Kasumi-1 (cell line): ENCODE results near the gene CLEC4F.

Source experiments
- DNase-seq, 2 experiments: peaks; one replicate each; lab custom pipeline; 2025; lab: John Stamatoyannopoulos, UW

CLEC4F gene, protein sequence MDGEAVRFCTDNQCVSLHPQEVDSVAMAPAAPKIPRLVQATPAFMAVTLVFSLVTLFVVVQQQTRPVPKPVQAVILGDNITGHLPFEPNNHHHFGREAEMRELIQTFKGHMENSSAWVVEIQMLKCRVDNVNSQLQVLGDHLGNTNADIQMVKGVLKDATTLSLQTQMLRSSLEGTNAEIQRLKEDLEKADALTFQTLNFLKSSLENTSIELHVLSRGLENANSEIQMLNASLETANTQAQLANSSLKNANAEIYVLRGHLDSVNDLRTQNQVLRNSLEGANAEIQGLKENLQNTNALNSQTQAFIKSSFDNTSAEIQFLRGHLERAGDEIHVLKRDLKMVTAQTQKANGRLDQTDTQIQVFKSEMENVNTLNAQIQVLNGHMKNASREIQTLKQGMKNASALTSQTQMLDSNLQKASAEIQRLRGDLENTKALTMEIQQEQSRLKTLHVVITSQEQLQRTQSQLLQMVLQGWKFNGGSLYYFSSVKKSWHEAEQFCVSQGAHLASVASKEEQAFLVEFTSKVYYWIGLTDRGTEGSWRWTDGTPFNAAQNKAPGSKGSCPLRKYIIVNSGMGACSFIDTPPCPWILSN

GRCh38 chr2:70820499-70820898, at the start of gene CLEC4F:
CLEC4F (minus strand) TSS chr2:70820599; CDS start chr2:70820523, 76 bp downstream.
- no peak for DNase-seq

- no peak for DNase-seq
Observed at GRCh38 chr2:70868970-70869369, 48.6 kb upstream of the CLEC4F start.

- DNase-seq = peak; percentile 65 to 74
Observed at GRCh38 chr2:70861777-70862625, 41.6 kb upstream of the CLEC4F start.

GRCh38 chr2:70855667-70856066, 35.3 kb upstream of the CLEC4F start:
- DNase-seq = peak in 1 of 2 experiments; percentile 16

- DNase-seq = peak; percentile 24 to 37
Observed at GRCh38 chr2:70854411-70854810, 34.0 kb upstream of the CLEC4F start.

DNA sequence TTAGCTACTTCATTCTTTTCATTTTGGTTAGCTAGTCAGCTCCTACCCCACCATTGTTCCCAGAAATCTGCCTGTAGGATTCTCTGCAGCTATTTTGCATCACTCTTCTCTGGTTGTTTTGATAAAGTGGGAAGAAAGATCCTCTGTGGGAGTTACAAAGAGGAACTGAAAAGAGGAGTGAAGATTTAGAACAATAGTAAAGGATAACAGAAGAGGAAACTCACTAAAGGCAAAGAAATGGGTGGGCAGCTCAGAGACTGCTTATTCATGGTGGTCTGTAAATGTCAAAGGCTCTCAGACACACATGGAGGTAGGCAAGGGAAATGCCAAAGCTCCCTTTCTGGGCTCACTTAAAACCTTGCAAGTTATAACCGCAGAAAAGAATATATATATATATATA, 32.4 kb upstream of the CLEC4F start:
- DNase-seq = peak in 1 of 2 experiments; percentile 9

DNA sequence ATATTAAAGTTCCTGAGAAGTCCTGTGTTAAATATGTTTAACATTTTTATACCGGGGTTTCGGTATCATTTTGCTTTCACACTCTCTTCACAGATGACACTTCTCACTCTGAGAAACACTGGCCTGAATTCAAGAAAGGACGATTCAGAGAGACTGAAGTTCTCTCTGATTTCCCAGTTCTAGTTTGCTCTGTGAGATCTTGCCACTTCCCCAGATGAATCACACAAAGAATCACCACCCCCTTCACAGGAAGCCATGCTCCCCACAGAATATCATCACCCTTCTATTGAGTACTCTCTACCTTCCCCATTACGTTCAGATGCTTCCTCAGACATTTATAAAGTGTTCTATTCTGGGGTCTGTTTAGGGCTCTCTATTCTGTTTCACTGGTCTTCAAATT, 31.3 kb upstream of the CLEC4F start:
- peak; percentile 89 to 90 for DNase-seq

DNA sequence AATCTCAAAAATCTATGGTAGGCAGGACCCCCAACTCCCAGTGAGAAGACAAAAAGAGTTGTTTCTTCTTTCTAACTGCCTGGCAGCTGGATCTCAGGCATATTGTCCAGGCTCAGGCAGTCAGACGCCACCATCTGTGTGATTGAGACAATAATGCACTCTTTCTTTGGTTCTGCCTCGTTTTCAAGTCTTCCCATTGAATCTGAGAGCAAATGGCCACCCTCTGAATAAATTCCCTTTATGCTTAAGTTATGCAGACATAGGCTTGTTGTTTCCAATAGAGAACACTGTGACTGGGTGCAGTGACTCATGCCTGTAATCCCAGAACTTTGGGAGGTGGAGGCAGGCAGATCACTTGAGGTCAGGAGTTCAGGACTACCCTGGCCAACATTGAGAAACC, 30.5 kb upstream of the CLEC4F start:
- DNase-seq = no peak

- no peak for DNase-seq
Observed at GRCh38 chr2:70842401-70842800, 22.0 kb upstream of the CLEC4F start.

DNA sequence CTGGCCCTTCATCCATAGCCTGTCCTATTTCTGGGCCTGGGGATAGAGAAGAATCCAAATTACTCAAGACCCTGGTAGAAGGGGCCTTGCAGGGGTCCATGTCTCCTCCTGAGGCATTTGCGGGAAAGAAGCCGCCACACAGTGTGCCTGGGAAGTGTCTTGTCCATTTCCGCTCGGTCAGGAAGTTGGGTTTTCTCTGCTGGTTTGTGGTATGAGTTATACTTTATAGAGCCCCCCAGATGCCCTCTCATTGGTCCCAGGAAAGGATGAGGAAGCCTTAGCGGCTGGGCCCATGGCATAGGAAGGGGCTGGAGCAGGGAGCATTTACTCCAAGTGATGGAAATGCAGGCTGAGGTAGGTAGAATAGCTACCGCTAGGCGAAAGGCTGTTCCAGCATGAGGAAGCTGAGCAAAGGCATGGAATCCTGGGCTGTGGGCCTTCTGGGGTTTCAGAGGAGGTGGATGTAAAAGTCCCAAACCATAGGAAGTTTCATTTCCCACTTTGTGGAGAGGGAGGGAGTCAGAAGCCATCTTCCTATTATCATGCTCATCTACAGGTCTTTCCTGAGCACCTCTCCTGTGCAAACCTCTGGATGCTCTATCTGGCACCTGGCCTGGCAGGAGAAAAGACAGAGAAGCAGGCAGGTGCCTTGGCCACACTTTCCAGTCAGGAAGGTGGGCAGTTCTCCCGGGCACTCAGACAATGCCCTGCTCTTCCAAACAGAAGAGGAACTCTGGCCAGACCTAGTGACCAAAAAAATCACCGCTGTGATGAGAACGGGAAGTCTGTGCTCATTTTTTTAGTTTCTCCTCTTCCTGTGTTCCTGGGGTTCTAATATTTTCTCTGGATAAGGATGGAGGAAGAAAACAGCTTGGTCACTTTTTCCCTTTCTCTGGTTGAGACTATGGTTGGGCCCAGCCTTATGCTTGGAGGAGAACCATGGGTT, 17.9 kb upstream of the CLEC4F start:
- DNase-seq = no peak

DNA sequence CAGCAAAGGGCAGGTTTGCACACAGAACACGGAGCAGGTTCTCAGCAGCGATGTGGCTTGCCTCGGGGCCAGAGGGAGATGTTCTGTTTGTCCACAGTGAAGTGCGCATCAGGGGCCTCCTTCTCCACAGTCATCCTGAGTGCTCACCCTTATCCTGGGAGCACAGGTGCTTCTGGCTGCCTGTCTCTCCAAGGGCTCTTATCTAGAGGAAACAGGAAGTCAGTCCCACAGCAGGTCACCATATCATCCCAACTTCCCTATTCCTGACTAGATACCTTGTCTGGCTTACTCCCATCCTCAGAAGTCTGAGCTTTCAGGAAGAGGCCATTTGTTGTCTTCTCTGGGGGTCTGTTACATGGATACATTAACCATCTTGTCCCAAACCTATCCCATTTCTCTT, 15.2 kb upstream of the CLEC4F start, which contains the start of gene CD207:
TSS of gene CD207 (minus strand) at position 174 of the 400 bp plus-strand sequence. CDS start at position 134, 40 bp downstream.
- DNase-seq = peak in 1 of 2 experiments; percentile 5

GRCh38 chr2:70834881-70835280, 14.5 kb upstream of the CLEC4F start:
- DNase-seq = no peak

DNA sequence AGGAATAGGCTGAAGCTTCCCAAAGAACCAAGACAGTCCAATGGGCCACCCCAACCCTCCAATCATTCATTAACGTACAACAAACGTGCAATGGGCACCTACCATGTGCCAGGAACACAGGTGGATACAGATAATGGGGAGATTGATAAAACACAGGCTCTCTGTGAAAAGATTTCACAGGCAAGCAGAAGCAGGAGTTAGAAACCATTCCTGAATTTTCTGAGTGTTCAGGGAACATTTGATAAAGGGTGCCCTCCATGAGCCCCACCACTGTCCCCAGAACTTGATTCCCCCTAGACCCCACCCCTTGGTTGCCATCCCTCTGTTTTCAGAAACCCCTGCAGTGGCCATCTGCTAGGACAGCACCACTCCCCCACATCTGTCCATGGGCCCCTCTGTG, 13.7 kb upstream of the CLEC4F start:
- DNase-seq = no peak

GRCh38 chr2:70833246-70833645, 12.8 kb upstream of the CLEC4F start:
- no peak for DNase-seq

DNA sequence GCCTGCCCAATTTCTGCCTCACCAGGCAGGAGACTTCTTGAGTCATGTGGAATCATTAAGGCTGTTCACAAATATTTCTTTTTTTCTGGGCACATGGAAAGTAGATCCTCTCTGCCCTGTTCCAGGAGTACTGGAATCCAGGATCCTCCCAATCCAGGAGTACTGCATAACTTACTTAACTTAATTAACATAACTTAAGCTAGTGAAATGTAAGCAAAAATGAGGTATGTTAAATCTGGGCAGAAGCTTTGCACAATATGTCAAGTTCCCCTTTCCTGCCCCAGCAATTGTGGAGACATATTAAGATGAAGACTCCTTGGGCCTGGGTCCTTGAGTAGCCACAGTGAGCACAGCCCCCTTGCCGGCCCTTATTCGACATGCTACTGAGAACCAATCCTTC, 12.0 kb upstream of the CLEC4F start:
- peak in 1 of 2 experiments; percentile 1 for DNase-seq

GRCh38 chr2:70831861-70832260, 11.5 kb upstream of the CLEC4F start:
- DNase-seq = no peak

GRCh38 chr2:70830366-70830765, 10.0 kb upstream of the CLEC4F start:
- no peak for DNase-seq

DNA sequence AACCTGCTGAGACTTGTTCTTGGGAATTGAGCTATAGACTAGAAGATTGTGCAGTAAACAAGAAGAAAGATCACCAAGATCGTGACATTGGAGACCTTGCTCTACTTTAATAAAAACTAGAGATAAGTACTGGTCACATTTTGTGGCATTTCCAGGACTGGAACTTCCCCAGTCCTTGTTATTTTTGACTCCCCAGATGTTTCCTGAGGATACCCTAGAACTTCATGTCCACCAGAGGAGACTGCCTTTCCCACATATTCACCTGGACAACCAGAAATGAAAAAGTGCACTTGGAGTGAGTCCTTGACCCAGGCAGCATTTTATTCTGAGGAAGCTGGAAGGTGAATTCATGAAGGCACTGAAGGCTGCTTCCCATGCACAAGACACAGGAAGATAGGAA, 9.5 kb upstream of the CLEC4F start:
- no peak for DNase-seq

DNA sequence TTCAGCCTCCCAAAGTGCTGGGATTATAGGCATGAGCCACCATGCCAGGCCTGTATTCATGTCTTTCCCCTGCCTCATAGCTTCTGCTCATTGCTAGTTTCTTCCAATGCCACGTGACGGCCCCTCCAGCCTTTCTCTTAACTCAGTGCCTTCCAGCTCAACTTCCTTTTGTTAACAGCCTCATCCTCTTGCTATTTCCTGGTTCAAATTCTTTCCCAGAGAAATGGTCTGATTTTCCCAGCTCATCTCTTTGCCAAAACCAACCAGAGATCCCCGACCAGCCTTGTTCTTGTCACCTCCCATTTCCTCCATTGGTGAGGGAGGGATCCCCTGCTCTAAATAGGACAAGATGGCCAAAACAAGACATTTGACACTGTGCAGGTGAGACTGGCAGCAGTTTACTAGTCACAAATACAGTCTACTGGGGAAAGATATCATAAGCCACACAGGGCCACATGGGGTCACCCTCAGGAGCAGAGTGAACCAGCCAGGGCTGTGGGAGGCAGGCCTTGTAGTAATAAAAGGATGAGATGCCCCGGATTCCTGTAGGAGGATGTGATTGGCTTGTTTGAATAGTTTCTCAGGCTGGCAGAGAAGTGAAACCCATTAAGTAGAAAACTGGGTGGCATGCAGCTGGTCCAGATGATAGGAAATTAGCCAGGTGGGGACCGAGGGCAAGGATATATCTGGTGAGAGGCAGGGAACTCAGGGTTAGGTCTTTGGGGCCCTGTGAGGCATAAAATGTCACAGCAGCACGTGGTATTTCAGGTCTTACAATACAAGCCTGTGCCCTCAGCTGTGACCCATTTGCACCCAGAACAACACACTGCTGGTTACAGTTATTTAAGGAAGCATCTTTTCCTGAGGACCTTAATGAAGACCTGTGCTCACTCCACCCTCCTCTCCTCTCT, 8.8 kb upstream of the CLEC4F start:
- no peak for DNase-seq

DNA sequence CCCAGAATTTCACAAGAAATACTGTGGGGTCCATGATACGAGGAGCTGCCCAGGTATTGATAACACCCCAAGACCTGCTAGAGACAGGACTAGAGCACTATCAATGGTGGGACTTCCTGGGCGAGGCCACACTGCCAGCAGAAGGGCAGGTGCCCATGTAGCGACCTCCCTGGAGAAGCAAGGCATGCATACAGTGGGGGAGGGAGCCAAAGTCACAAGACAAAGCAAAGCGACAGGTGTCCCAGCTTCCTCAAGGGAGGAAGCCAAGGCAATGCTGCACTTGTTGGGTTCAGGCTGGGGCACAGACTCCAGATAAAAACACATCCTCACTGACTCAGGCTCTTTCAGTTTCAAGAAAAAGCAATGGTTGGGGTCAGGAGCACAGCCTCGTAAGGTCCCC, 7.7 kb upstream of the CLEC4F start:
- no peak for DNase-seq
